ENCODE measurements around the gene OR2T12.
"Not testable (repeated sequence)": the region's sequence is repeated elsewhere in the genome, so short reads cannot be mapped to it uniquely, and the experiment has no call there.

OR2T12 gene

DNA sequence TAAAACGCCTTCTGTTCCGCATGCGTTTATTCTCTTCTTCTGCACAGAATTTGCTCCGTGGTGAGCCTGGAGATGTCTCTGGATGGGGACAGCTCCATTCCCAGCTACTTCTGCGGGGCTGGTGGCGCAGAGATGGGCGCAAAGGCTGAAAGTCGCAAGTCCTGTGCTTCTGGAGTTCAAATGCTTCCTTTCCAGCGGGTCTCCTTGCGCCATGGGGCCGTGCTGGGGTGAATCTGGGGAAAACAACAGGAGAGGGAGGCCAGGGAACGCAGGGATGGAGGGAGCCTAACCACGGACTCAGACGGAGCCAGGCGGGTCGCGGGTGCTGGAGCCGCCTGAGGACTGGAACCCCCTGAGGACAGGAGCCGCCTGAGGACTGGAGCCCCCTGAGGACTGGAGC lies 2.9 kb upstream of the OR2T12 start:
- no peaks in the 10 kb centered on the region for H3K9me3 ChIP-seq
- H3K4me1 ChIP-seq: no peaks in the 10 kb centered on the region
- H3K36me3 ChIP-seq: no peaks in the 10 kb centered on the region
- TF ChIP-seq, protein P1, sequence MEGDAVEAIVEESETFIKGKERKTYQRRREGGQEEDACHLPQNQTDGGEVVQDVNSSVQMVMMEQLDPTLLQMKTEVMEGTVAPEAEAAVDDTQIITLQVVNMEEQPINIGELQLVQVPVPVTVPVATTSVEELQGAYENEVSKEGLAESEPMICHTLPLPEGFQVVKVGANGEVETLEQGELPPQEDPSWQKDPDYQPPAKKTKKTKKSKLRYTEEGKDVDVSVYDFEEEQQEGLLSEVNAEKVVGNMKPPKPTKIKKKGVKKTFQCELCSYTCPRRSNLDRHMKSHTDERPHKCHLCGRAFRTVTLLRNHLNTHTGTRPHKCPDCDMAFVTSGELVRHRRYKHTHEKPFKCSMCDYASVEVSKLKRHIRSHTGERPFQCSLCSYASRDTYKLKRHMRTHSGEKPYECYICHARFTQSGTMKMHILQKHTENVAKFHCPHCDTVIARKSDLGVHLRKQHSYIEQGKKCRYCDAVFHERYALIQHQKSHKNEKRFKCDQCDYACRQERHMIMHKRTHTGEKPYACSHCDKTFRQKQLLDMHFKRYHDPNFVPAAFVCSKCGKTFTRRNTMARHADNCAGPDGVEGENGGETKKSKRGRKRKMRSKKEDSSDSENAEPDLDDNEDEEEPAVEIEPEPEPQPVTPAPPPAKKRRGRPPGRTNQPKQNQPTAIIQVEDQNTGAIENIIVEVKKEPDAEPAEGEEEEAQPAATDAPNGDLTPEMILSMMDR (IDR thresholded peaks at IDR 0.05): no peak
- intact Hi-C loops (cut with DNase I; ENCODE audit: low total_unique reads): no loop called here
- H3K27me3 ChIP-seq: no peaks in the 10 kb centered on the region
- no peak overlapping the region for H3K4me3 ChIP-seq
- no peak for DNase-seq
- no peak overlapping the region for H3K27ac ChIP-seq

DNA sequence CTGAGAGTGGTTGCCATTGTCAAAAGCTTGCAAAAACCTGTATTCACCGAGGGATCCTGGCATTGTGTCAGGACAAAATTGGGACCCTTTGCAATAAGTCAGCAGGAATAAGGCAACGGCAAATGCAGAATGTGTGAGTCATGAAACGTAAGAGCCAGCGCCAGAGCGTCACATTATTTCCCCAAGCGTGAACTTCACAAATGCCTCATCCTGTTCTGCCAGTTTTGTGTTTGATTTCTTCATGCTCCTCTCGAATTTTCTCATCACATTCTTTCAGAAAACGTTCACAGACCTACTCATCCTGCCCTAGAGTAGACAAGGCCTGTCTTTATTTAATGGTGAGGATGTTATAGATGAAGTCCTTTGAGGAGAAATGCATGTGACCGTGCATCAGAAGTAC lies 2.4 kb upstream of the OR2T12 start:
- intact Hi-C loops (cut with DNase I; ENCODE audit: low total_unique reads); H3K4me3 ChIP-seq; H3K9me3 ChIP-seq; H3K27ac ChIP-seq; H3K36me3 ChIP-seq; DNase-seq; H3K4me1 ChIP-seq; H3K27me3 ChIP-seq: not testable (repeated sequence)

DNA sequence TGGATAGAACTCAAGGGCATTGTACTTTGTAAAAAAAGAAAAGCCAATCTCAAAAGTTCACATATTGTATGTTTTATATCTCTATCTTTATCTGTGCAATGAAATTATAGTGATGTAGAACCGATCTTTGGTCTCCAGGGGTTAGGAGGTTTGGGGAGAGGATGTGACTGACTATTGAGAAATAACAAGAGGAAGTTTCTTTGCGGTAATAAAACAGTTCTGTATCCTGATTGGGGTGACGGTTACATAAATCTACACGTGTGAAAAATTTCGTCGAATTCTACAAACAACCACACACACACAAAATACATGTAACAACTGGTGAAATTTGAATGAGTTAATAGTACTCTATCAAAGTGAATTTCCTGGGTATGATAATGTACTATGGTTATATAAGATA lies 14.8 kb downstream of the OR2T12 start:
- DNase-seq: no peak
- Histone ChIP-seq H3K4me1 (no peaks in the 10 kb centered on the region), H3K9me3 (no peaks in the 10 kb centered on the region), H3K36me3 (no peaks in the 10 kb centered on the region), H3K27ac (no peak overlapping the region), H3K27me3 (no peaks in the 10 kb centered on the region), H3K4me3 (no peak overlapping the region)
- intact Hi-C loops (cut with DNase I; ENCODE audit: low total_unique reads): no loop called here
- TF ChIP-seq, protein P1 (IDR thresholded peaks at IDR 0.05): no peak

DNA sequence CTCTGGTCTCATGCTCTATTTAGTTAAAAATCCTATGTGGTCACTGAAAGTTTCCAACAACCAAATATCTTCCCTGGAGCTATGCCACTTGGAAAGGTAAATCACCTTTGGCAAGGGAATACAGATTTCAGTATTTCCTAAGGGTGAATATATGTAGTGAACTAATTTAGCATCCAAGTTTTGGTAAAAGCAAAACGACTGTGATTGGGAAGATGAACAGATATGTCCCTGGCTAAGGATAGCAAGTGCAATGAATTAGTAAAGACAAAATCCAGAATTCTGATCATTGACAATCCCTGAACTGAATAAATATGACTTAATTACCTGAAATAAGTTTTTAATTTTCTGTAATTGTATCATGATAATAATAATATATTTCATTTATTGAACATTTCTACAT lies 25.3 kb downstream of the OR2T12 start, which contains the start of gene OR2T33:
Gene OR2T33, minus strand, starts transcription at position 101 of the 400 bp plus-strand sequence. CDS start 4,162 bp downstream, outside the sequence.
- Histone ChIP-seq H3K27me3 (no peaks in the 10 kb centered on the region), H3K27ac (no peak within 1 kb of the TSS), H3K36me3 (no peaks in the 10 kb centered on the region), H3K9me3 (peaks cover 0 to 3% (median 0%) of the 10 kb centered on the region in 3 donors), H3K4me3 (no peak within 1 kb of the TSS), H3K4me1 (no peaks in the 10 kb centered on the region)
- intact Hi-C loops (cut with DNase I; ENCODE audit: low total_unique reads): no loop called here
- no peak for DNase-seq
- TF ChIP-seq, protein P1 (IDR thresholded peaks at IDR 0.05): no peak

DNA sequence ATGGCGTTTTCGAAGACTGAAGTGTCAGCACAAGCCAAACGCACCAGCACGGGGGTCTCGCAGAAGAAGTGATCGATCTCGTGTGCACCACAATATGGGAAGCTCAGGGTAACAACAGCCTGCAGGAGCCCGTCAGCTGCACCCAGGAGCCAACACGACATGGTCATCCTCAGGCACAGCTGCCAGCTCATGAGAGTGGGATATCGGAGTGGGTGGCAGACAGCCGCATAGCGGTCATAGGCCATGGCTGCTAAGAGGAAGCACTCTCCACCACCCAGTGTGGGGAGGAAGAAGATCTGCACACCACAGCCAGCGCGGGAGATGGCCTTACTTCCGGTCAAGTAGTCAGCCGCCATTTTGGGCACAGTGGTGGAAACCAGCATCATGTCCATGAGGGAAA lies 30.0 kb downstream of the OR2T12 start:
- H3K9me3 ChIP-seq; H3K27me3 ChIP-seq; DNase-seq; H3K4me3 ChIP-seq; H3K27ac ChIP-seq; H3K36me3 ChIP-seq; H3K4me1 ChIP-seq; intact Hi-C loops (cut with DNase I; ENCODE audit: low total_unique reads): not testable (repeated sequence)

DNA sequence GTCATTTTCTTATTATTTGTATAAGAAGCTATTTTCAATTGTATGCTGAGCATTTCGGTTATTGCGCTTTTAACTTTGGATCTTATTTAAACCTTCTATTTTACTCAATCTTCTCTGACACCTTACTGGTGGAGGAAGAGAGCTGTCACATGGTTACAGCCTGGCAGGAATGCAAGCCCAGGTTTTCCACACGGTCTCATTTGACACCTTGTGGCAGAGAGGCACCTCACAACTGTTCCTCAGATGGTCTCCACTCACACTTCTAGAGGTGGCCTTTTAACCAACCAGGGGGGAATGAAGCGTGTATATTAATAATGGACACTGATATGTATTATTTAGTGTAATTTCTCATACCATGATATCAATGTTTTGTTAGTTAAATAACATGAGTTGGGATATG lies 35.0 kb downstream of the OR2T12 start:
- TF ChIP-seq, protein P1 (IDR thresholded peaks at IDR 0.05): no peak
- DNase-seq: no peak
- no peaks in the 10 kb centered on the region for H3K36me3 ChIP-seq
- no peaks in the 10 kb centered on the region for H3K4me1 ChIP-seq
- intact Hi-C loops (cut with DNase I; ENCODE audit: low total_unique reads): no loop called here
- no peaks in the 10 kb centered on the region for H3K27me3 ChIP-seq
- H3K4me3 ChIP-seq: no peak overlapping the region
- H3K9me3 ChIP-seq: no peaks in the 10 kb centered on the region
- no peak overlapping the region for H3K27ac ChIP-seq

DNA sequence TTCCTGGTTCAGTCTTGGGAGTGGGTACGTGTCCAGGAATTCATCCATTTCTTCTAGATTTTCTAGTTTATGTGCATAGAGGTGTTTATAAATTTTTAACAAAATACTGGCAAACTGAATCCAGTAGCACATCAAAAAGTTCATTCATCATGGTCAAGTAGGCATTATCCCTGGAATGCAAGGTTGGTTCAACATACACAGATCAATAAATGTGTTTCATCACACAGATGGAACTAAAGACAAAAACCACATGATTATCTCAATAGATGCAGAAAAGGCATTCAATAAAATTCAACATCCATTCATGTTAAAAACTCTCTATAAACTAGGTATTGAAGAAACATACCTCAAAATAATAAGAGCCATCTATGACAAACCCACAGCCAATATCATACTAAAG lies 43.9 kb downstream of the OR2T12 start:
- H3K9me3 ChIP-seq; H3K27me3 ChIP-seq; H3K36me3 ChIP-seq; H3K4me3 ChIP-seq; DNase-seq; H3K27ac ChIP-seq; intact Hi-C loops (cut with DNase I; ENCODE audit: low total_unique reads); H3K4me1 ChIP-seq: not testable (repeated sequence)

Data from tibial artery (tissue), 4 donors.